ENCODE measurements around the gene PDGFRB. TPM values are rescaled to one million over a fixed set of nuclear protein-coding genes. Genes with fewer than 3 reads are reported as not detected.

Gene PDGFRB
- total RNA-seq, 1 experiment from 2014 or later, result 0.34 TPM

DNA sequence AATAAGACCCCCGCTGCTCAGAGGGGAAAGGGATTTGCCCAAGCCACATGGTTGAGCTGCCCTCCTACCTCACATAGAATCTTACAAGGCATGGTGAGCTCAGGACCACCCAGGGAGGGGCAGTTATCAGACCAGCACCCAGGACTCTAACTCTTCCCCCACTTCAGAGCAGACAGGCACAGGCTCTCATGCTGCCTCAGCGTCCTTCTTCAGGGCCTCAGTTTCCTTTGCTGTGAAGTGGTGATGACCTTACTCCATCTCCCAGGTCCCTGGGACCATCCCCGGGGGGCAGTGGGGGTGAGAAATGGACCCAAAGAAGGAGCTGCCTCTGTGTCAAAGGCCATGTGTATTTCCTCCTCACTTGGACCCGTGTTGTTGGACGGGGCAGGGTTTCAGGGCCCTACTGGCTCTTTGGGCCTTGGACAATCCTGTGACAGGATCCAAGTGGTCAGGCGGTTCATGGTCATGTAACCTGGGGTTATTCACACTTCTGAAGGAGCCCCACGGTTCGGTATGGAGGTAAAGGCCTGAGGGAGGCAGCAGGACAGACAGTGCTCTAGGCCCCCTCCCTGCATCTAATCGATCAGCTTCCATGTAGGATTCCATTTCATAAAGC is 37.6 kb downstream of the PDGFRB start:
- POLR2A ChIA-PET, result no interaction called here
- H2AFZ ChIP-seq (ENCODE audit: low read depth, low read length, poor library complexity, severe bottlenecking), result no peak overlapping the region
- no peak overlapping the region for H3K27ac ChIP-seq (ENCODE audit: low read depth, low read length)
- H3K4me1 ChIP-seq (ENCODE audit: control insufficient read depth in 1 of 2, insufficient read depth in 2 of 2, low read length in 2 of 2), result peaks cover 4 to 22% of the 10 kb centered on the region in 2 experiments; a peak in 3 of 4 replicates
- intact Hi-C loops (cut with micrococcal nuclease), result no loop called here
- no peaks in the 10 kb centered on the region for H3K9me2 ChIP-seq (ENCODE audit: insufficient read depth)
- no peak for DNase-seq (ENCODE audit: low read depth, low spot score)
- no peak for ATAC-seq
- H3K79me2 ChIP-seq (ENCODE audit: insufficient read depth, low read length), result no peaks in the 10 kb centered on the region
- no peak for TF ChIP-seq REST (IDR thresholded peaks at IDR 0.05; ENCODE audit: low read depth)
- no peaks in the 10 kb centered on the region for H3K36me3 ChIP-seq (ENCODE audit: control insufficient read depth in 1 of 2, insufficient read depth in 2 of 2, low read length in 2 of 2)
- RAD21 ChIA-PET (ENCODE audit: low non-redundant PET in 1 of 2, low total read pairs in 2 of 2, uncharacterized antibody in 2 of 2, unreplicated experiment in 2 of 2), result no interaction called here
- no peaks in the 10 kb centered on the region for H3K9me3 ChIP-seq (ENCODE audit: control insufficient read depth in 1 of 2, insufficient read depth in 1 of 2, low read depth in 1 of 2, low read length in 2 of 2)
- BruUV-seq (replicated peaks), result no TSS peak
- H3K4me3 ChIP-seq (replicated peaks in 1 of 2; ENCODE audit: low read depth in 1 of 2, low read length in 2 of 2), result no peak overlapping the region
- H3K4me2 ChIP-seq (ENCODE audit: low read length), result no peak overlapping the region
- CTCF ChIA-PET, result interaction anchor here (1.3 kb wide), 1 partner anchor 10 kb away, joined by 3 read pairs; no protein-coding TSS in a partner anchor
- no peaks in the 10 kb centered on the region for H4K20me1 ChIP-seq (ENCODE audit: insufficient read depth)
- H3K9ac ChIP-seq (ENCODE audit: low read length), result no peak overlapping the region
- no peaks in the 10 kb centered on the region for H3K27me3 ChIP-seq (ENCODE audit: insufficient read depth, low read length)

GRCh38 chr5:150116667-150117400 is 38.8 kb downstream of the PDGFRB start:
- ChIA-PET POLR2A (no interaction called here), CTCF (interaction anchor here (1.4 kb wide), 1 partner anchor 12 kb away, joined by 3 read pairs; no protein-coding TSS in a partner anchor), RAD21 (ENCODE audit: low non-redundant PET in 1 of 2, low total read pairs in 2 of 2, uncharacterized antibody in 2 of 2, unreplicated experiment in 2 of 2) (no interaction called here)
- DNase-seq (ENCODE audit: low read depth, low spot score), result no peak
- Histone ChIP-seq H3K9ac (ENCODE audit: low read length) (no peak overlapping the region), H3K4me1 (ENCODE audit: control insufficient read depth in 1 of 2, insufficient read depth in 2 of 2, low read length in 2 of 2) (peaks cover 0 to 24% of the 10 kb centered on the region in 2 experiments; a peak in 3 of 4 replicates), H3K36me3 (ENCODE audit: control insufficient read depth in 1 of 2, insufficient read depth in 2 of 2, low read length in 2 of 2) (no peaks in the 10 kb centered on the region), H3K9me3 (ENCODE audit: control insufficient read depth in 1 of 2, insufficient read depth in 1 of 2, low read depth in 1 of 2, low read length in 2 of 2) (no peaks in the 10 kb centered on the region), H3K9me2 (ENCODE audit: insufficient read depth) (no peaks in the 10 kb centered on the region), H3K79me2 (ENCODE audit: insufficient read depth, low read length) (no peaks in the 10 kb centered on the region), H3K27me3 (ENCODE audit: insufficient read depth, low read length) (no peaks in the 10 kb centered on the region), H3K4me3 (replicated peaks in 1 of 2; ENCODE audit: low read depth in 1 of 2, low read length in 2 of 2) (no peak overlapping the region), H3K4me2 (ENCODE audit: low read length) (no peak overlapping the region), H4K20me1 (ENCODE audit: insufficient read depth) (no peaks in the 10 kb centered on the region), H3K27ac (ENCODE audit: low read depth, low read length) (no peak overlapping the region), H2AFZ (ENCODE audit: low read depth, low read length, poor library complexity, severe bottlenecking) (no peak overlapping the region)
- intact Hi-C loops (cut with micrococcal nuclease), result no loop called here
- no TSS peak for BruUV-seq (replicated peaks)
- no peak for ATAC-seq
- TF ChIP-seq EZH2phosphoT487 (IDR thresholded peaks at IDR 0.05; ENCODE audit: borderline replicate concordance) (no peak), EGR1 (IDR thresholded peaks at IDR 0.05; ENCODE audit: low read depth) (no peak), CBX3 (IDR thresholded peaks at IDR 0.05; ENCODE audit: low read depth) (no peak), TCF7L2 (IDR thresholded peaks at IDR 0.05; ENCODE audit: borderline replicate concordance, extremely low read depth, insufficient read depth, insufficient read length) (no peak)
- TF ChIP-seq, protein P1, sequence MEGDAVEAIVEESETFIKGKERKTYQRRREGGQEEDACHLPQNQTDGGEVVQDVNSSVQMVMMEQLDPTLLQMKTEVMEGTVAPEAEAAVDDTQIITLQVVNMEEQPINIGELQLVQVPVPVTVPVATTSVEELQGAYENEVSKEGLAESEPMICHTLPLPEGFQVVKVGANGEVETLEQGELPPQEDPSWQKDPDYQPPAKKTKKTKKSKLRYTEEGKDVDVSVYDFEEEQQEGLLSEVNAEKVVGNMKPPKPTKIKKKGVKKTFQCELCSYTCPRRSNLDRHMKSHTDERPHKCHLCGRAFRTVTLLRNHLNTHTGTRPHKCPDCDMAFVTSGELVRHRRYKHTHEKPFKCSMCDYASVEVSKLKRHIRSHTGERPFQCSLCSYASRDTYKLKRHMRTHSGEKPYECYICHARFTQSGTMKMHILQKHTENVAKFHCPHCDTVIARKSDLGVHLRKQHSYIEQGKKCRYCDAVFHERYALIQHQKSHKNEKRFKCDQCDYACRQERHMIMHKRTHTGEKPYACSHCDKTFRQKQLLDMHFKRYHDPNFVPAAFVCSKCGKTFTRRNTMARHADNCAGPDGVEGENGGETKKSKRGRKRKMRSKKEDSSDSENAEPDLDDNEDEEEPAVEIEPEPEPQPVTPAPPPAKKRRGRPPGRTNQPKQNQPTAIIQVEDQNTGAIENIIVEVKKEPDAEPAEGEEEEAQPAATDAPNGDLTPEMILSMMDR (IDR thresholded peaks at IDR 0.05 in 2 of 3, conservative IDR thresholded peaks at IDR 0.05 in 1 of 3; ENCODE audit: borderline replicate concordance in 1 of 3, insufficient read depth in 1 of 3, low read depth in 2 of 3, low read length in 2 of 3), result no peak

Measured in HCT116 (cell line).